HG02610 (cell line): ENCODE results near the gene EXTL2.
"Not testable (repeated sequence)": the region's sequence is repeated elsewhere in the genome, so short reads cannot be mapped to it uniquely, and the experiment has no call there.

Experiments used
- ATAC-seq: cut with Tn5 transposase; IDR thresholded peaks from one replicate; pipeline ENCODE4 v1.9.1; 2021; ENCODE audit warnings: mild to moderate bottlenecking, moderate library complexity; ENCODE audit not compliant: unreplicated experiment

The EXTL2 gene

GRCh38 chr1:100894603-100895539 is at the start of gene EXTL2:
EXTL2 (minus strand) TSS chr1:100894842; CDS start chr1:100888757, 6,085 bp downstream.
- peak; percentile 44 for ATAC-seq

- ATAC-seq: no peak
These were observed 48.9 kb upstream of the EXTL2 start for GRCh38 chr1:100943533-100943932.

- ATAC-seq: no peak
These were observed 47.8 kb upstream of the EXTL2 start for GRCh38 chr1:100942304-100943046.

GRCh38 chr1:100941580-100942216 is 47.1 kb upstream of the EXTL2 start:
- ATAC-seq: no peak

- ATAC-seq: peak; percentile 90
These were observed 46.5 kb upstream of the EXTL2 start for GRCh38 chr1:100941098-100941527.

GRCh38 chr1:100936194-100936967 is 41.7 kb upstream of the EXTL2 start:
- ATAC-seq: no peak

- not testable (repeated sequence) for ATAC-seq
These were observed 38.9 kb upstream of the EXTL2 start for GRCh38 chr1:100933555-100933954.

GRCh38 chr1:100931716-100932115 is 37.1 kb upstream of the EXTL2 start:
- ATAC-seq: no peak

- ATAC-seq: no peak
These were observed 35.9 kb upstream of the EXTL2 start for GRCh38 chr1:100930494-100930893.

GRCh38 chr1:100928128-100928527 is 33.5 kb upstream of the EXTL2 start:
- no peak for ATAC-seq

- ATAC-seq: peak; percentile 44
These were observed 32.6 kb upstream of the EXTL2 start for GRCh38 chr1:100927276-100927675.

GRCh38 chr1:100926240-100926639 is 31.6 kb upstream of the EXTL2 start:
- ATAC-seq: no peak

GRCh38 chr1:100924991-100925390 is 30.3 kb upstream of the EXTL2 start:
- ATAC-seq: no peak

- ATAC-seq: no peak
These were observed 29.6 kb upstream of the EXTL2 start for GRCh38 chr1:100924212-100924611.

GRCh38 chr1:100921110-100921706 is 26.6 kb upstream of the EXTL2 start:
- no peak for ATAC-seq

GRCh38 chr1:100912019-100912418 is 17.4 kb upstream of the EXTL2 start:
- ATAC-seq: no peak

- ATAC-seq: no peak
These were observed 14.4 kb upstream of the EXTL2 start for GRCh38 chr1:100909018-100909417.

- ATAC-seq: no peak
These were observed 13.2 kb upstream of the EXTL2 start for GRCh38 chr1:100907887-100908286.

GRCh38 chr1:100905181-100905580 is 10.5 kb upstream of the EXTL2 start:
- no peak for ATAC-seq

- ATAC-seq: no peak
These were observed 9.9 kb upstream of the EXTL2 start for GRCh38 chr1:100904528-100904927.
